Stimulated activated memory B cell treated with anti-CD40 and anti-IgM and Interleukin-4, amounts not matched to agents 10 μg/mL and 1 μg/mL and 100 μg/mL, for 72 hours (primary cell): Measurements from ENCODE around the gene YAP1.

ENCODE experiments used
- ATAC-seq: fragments of 150-1000 bp; cut with Tn5 transposase; 2 replicates; pipeline ENCODE4 v1.10.0; 2021
- H3K27ac Mint-ChIP-seq: one replicate; pipeline ENCODE4 v1.8.0; 2022; ENCODE audit warnings: mild to moderate bottlenecking, mixed read lengths
- H3K27me3 Mint-ChIP-seq: one replicate; pipeline ENCODE4 v1.8.0; 2022; ENCODE audit warnings: mixed read lengths
- H3K36me3 Mint-ChIP-seq: one replicate; pipeline ENCODE4 v1.8.0; 2022; ENCODE audit warnings: mixed read lengths
- H3K4me1 Mint-ChIP-seq: one replicate; pipeline ENCODE4 v1.8.0; 2022; ENCODE audit warnings: mixed read lengths
- H3K4me3 Mint-ChIP-seq: one replicate; pipeline ENCODE4 v1.8.0; 2022; ENCODE audit warnings: mild to moderate bottlenecking, moderate library complexity, mixed read lengths
- H3K9me3 Mint-ChIP-seq: one replicate; pipeline ENCODE4 v1.8.0; 2022; ENCODE audit warnings: mixed read lengths

YAP1 gene

GRCh38 chr11:102109896-102110760 is at the start of gene YAP1:
YAP1 (plus strand) TSS chr11:102110447; CDS start chr11:102110849, 402 bp downstream.
- H3K27ac Mint-ChIP-seq: peak within 1 kb of the TSS; percentile 26
- peak; percentile 74 for ATAC-seq
- peaks cover 51% of the 10 kb centered on the region for H3K27me3 Mint-ChIP-seq

GRCh38 chr11:102061276-102061675 is 49.0 kb upstream of the YAP1 start:
- Mint-ChIP-seq H3K4me1 (no peaks in the 10 kb centered on the region), H3K9me3 (no peaks in the 10 kb centered on the region), H3K27me3 (peaks cover 33% of the 10 kb centered on the region), H3K36me3 (no peaks in the 10 kb centered on the region), H3K4me3 (no peak overlapping the region), H3K27ac (no peak overlapping the region)
- ATAC-seq: no peak

More at GRCh38 chr11:102109896-102110760, at the start of gene YAP1:
- Mint-ChIP-seq H3K4me1 (peaks cover 12% of the 10 kb centered on the region), H3K9me3 (no peaks in the 10 kb centered on the region), H3K4me3 (peak within 1 kb of the TSS; percentile 87), H3K36me3 (no peaks in the 10 kb centered on the region)

DNA sequence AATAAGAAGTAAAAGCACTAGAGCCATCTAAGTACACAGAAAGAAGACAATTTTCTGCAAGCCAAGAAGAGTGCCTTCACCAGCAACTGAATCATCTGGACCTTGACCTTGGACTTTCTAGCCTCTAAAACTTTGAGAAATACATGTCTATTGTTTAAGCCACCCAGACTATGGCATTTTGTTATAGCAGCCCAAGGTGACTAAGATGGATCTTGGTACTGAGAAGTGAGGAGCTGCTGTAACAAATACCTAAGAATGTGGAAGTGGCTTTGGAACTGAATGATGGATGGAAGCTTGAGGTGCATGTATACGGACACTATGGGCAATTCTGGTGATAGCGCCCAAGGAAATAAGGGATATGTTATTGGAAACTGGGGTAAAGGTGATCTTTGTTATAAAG is 48.1 kb upstream of the YAP1 start:
- Mint-ChIP-seq H3K4me1 (no peaks in the 10 kb centered on the region), H3K27ac (no peak overlapping the region), H3K9me3 (no peaks in the 10 kb centered on the region), H3K36me3 (no peaks in the 10 kb centered on the region), H3K4me3 (no peak overlapping the region), H3K27me3 (peaks cover 33% of the 10 kb centered on the region)
- ATAC-seq: no peak

DNA sequence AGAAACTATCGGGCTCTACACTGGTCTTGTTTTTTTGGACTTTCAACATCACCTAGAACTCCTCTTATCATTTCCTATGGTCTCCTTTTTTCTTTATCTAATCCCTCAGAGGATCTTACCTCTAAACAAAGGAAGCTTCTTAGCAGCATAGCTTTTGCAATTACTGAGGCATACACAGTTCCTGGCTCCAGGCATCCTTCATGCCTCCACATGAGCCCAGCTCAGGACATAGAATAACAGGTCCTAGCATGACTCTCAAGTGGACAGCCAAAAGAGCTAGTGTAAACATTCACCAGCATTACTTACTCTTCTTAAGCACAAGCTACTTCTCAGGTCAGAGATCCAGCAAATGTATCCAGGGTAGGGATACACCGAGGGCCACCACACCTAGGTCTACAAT is 45.9 kb upstream of the YAP1 start:
- ATAC-seq: no peak
- no peak overlapping the region for H3K4me3 Mint-ChIP-seq
- no peak overlapping the region for H3K27ac Mint-ChIP-seq
- peaks cover 30% of the 10 kb centered on the region for H3K27me3 Mint-ChIP-seq
- H3K36me3 Mint-ChIP-seq: no peaks in the 10 kb centered on the region
- no peaks in the 10 kb centered on the region for H3K4me1 Mint-ChIP-seq
- no peaks in the 10 kb centered on the region for H3K9me3 Mint-ChIP-seq

GRCh38 chr11:102070766-102071165 is 39.5 kb upstream of the YAP1 start:
- Mint-ChIP-seq H3K4me3 (no peak overlapping the region), H3K9me3 (peaks cover 17% of the 10 kb centered on the region), H3K27me3 (no peaks in the 10 kb centered on the region), H3K27ac (no peak overlapping the region), H3K36me3 (no peaks in the 10 kb centered on the region), H3K4me1 (no peaks in the 10 kb centered on the region)
- no peak for ATAC-seq

DNA sequence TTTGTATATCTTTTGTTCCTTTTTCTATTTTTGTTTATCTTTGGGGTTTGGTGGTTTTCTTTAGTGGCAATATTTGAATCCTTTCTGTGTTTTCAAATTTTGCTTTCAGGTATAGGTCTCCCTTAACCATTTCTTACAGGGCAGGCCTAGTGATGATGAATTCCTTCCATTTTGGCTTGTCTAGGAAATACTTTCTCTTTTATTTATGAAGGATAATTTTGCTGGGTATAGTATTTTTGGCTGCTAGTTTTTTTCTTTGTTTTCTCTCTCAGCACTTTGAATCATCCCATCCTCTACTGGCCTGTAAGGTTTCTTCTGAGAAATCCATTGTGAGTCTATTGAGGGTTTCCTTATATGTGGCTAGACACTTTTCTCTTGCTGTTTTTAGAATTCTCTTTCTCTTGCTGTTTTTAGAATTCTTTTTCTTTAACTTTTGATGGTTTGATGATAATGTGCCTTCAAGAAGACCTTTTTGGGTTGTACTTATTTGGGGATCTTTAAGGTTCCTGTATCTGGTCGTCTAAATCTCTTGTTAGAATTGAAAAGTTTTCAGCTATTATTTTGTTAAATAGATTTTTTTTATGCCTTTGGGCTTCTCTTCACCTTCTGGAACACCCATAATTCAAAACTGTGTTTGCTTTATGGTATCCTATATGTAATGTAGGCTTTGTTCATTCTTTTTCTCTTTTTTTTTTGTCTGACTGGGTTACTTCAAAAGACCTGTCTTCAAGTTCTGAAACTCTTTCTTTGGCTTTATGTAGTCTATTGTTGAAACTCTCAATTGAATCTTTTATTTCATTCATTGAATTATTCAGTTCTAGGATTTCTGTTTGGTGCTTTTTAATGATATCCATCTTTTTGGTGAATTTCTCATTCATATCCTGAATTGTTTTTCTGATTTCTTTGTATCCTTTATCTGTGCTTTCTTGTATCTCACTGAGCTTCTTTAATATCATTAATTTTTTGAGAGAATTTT is 38.5 kb upstream of the YAP1 start:
- H3K9me3 Mint-ChIP-seq: peaks cover 17% of the 10 kb centered on the region
- H3K4me3 Mint-ChIP-seq: no peak overlapping the region
- H3K27ac Mint-ChIP-seq: no peak overlapping the region
- H3K4me1 Mint-ChIP-seq: no peaks in the 10 kb centered on the region
- H3K36me3 Mint-ChIP-seq: no peaks in the 10 kb centered on the region
- no peak for ATAC-seq
- no peaks in the 10 kb centered on the region for H3K27me3 Mint-ChIP-seq

DNA sequence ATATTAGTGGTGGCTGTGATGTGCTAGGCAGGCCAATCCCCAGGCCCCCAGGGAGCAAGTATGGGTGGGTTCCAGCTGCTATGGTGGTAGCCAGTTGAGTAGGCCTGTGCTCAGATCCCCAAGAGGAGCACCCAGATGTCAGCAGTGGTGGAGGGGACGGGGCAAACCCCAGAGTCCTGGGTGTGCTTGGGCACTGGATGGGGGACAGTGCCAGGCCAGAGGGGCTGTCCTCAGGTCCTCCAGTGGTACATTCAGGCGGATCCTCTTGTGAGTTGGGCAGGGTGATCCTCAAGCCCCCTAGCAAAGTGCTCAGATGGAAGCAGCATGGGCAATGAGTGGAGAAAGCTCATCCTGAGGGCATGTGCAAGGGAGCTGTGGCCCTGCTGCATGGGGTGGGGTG is 37.0 kb upstream of the YAP1 start:
- no peaks in the 10 kb centered on the region for H3K27me3 Mint-ChIP-seq
- no peak overlapping the region for H3K27ac Mint-ChIP-seq
- H3K9me3 Mint-ChIP-seq: peaks cover 17% of the 10 kb centered on the region
- no peak for ATAC-seq
- no peaks in the 10 kb centered on the region for H3K36me3 Mint-ChIP-seq
- no peak overlapping the region for H3K4me3 Mint-ChIP-seq
- no peaks in the 10 kb centered on the region for H3K4me1 Mint-ChIP-seq

GRCh38 chr11:102079625-102080024 is 30.6 kb upstream of the YAP1 start:
- Mint-ChIP-seq H3K4me1 (no peaks in the 10 kb centered on the region), H3K27me3 (peaks cover 8% of the 10 kb centered on the region), H3K4me3 (no peak overlapping the region), H3K9me3 (no peaks in the 10 kb centered on the region), H3K27ac (no peak overlapping the region), H3K36me3 (no peaks in the 10 kb centered on the region)
- ATAC-seq: no peak

- Mint-ChIP-seq H3K36me3 (no peaks in the 10 kb centered on the region), H3K4me3 (no peak overlapping the region), H3K4me1 (no peaks in the 10 kb centered on the region), H3K27ac (no peak overlapping the region), H3K27me3 (peaks cover 8% of the 10 kb centered on the region), H3K9me3 (no peaks in the 10 kb centered on the region)
- ATAC-seq: no peak
Observed at GRCh38 chr11:102081313-102081712, 28.9 kb upstream of the YAP1 start.

- Mint-ChIP-seq H3K4me3 (no peak overlapping the region), H3K36me3 (no peaks in the 10 kb centered on the region), H3K4me1 (no peaks in the 10 kb centered on the region), H3K27me3 (peaks cover 2% of the 10 kb centered on the region), H3K9me3 (no peaks in the 10 kb centered on the region), H3K27ac (no peak overlapping the region)
- ATAC-seq: no peak
Observed at GRCh38 chr11:102085864-102086551, 24.2 kb upstream of the YAP1 start.

GRCh38 chr11:102097186-102097585 is 13.1 kb upstream of the YAP1 start:
- Mint-ChIP-seq H3K4me1 (no peaks in the 10 kb centered on the region), H3K27ac (no peak overlapping the region), H3K36me3 (no peaks in the 10 kb centered on the region), H3K4me3 (no peak overlapping the region), H3K9me3 (no peaks in the 10 kb centered on the region), H3K27me3 (peaks cover 9% of the 10 kb centered on the region)
- ATAC-seq: no peak

GRCh38 chr11:102099755-102100154 is 10.5 kb upstream of the YAP1 start:
- H3K9me3 Mint-ChIP-seq: no peaks in the 10 kb centered on the region
- peaks cover 28% of the 10 kb centered on the region for H3K27me3 Mint-ChIP-seq
- H3K27ac Mint-ChIP-seq: no peak overlapping the region
- H3K4me3 Mint-ChIP-seq: no peak overlapping the region
- ATAC-seq: no peak
- H3K4me1 Mint-ChIP-seq: no peaks in the 10 kb centered on the region
- H3K36me3 Mint-ChIP-seq: no peaks in the 10 kb centered on the region

- Mint-ChIP-seq H3K27ac (no peak overlapping the region), H3K4me1 (peaks cover 12% of the 10 kb centered on the region), H3K27me3 (peaks cover 52% of the 10 kb centered on the region), H3K36me3 (no peaks in the 10 kb centered on the region), H3K4me3 (no peak overlapping the region), H3K9me3 (no peaks in the 10 kb centered on the region)
- no peak for ATAC-seq
Observed at GRCh38 chr11:102108734-102109440, 1.4 kb upstream of the YAP1 start.

- ATAC-seq: peak; percentile 59
- H3K36me3 Mint-ChIP-seq: no peaks in the 10 kb centered on the region
- peak overlapping the region; percentile 63 for H3K4me3 Mint-ChIP-seq
- H3K27ac Mint-ChIP-seq: peak overlapping the region; percentile 26
- H3K27me3 Mint-ChIP-seq: peaks cover 55% of the 10 kb centered on the region
- peaks cover 12% of the 10 kb centered on the region for H3K4me1 Mint-ChIP-seq
- no peaks in the 10 kb centered on the region for H3K9me3 Mint-ChIP-seq
Observed at GRCh38 chr11:102110761-102111010, 439 bp downstream of the YAP1 start.
